GM12865 (cell line): ENCODE measurements around the gene DLG2.

Experiments used
- DNase-seq: peaks from one replicate; pipeline ENCODE4 v3.0.0; 2010; ENCODE audit warnings: low read depth
- H3K4me3 ChIP-seq: 2 replicates; pipeline ENCODE4 v1.5.1; 2011; ENCODE audit warnings: mild to moderate bottlenecking, low read depth, low read length, control low read depth
- CTCF ChIP-seq: IDR thresholded peaks from 2 replicates; pipeline ENCODE4 v1.5.1; 2011; ENCODE audit warnings: low read length, control low read depth, low read depth, inconsistent platforms; ENCODE audit not compliant: insufficient read depth; ENCODE audit errors: missing control alignments

DLG2 gene

GRCh38 chr11:85541683-85542082, 85.5 kb downstream of the DLG2 start:
- TF ChIP-seq CTCF: no peak
- no peak overlapping the region for H3K4me3 ChIP-seq
- DNase-seq: no peak

- no peak overlapping the region for H3K4me3 ChIP-seq
- TF ChIP-seq CTCF: no peak
- DNase-seq: no peak
Measured at GRCh38 chr11:85540635-85541205, 86.4 kb downstream of the DLG2 start.

GRCh38 chr11:85540181-85540580, 87.0 kb downstream of the DLG2 start:
- H3K4me3 ChIP-seq: no peak overlapping the region

GRCh38 chr11:85539740-85540139, 87.4 kb downstream of the DLG2 start:
- no peak for DNase-seq

More at GRCh38 chr11:85540181-85540580, 87.0 kb downstream of the DLG2 start:
- no peak for TF ChIP-seq CTCF
- DNase-seq: no peak

GRCh38 chr11:85539029-85539689, 88.0 kb downstream of the DLG2 start:
- H3K4me3 ChIP-seq: no peak overlapping the region
- no peak for DNase-seq
- no peak for TF ChIP-seq CTCF

More at GRCh38 chr11:85539740-85540139, 87.4 kb downstream of the DLG2 start:
- no peak for TF ChIP-seq CTCF
- H3K4me3 ChIP-seq: no peak overlapping the region

- no peak for DNase-seq
- no peak overlapping the region for H3K4me3 ChIP-seq
- TF ChIP-seq CTCF: no peak
Measured at GRCh38 chr11:85536438-85536837, 90.7 kb downstream of the DLG2 start.

- DNase-seq: no peak
- no peak overlapping the region for H3K4me3 ChIP-seq
- no peak for TF ChIP-seq CTCF
Measured at GRCh38 chr11:85534806-85535205, 92.3 kb downstream of the DLG2 start.
